GM21390 (cell line): ENCODE results near the gene LARGE1.

Source experiments
- ATAC-seq: cut with Tn5 transposase; IDR thresholded peaks from one replicate; pipeline ENCODE4 v1.9.1; 2021; ENCODE audit not compliant: unreplicated experiment

Gene LARGE1

GRCh38 chr22:33332538-33332937 is 587.7 kb downstream of the LARGE1 start:
- ATAC-seq: no peak

GRCh38 chr22:33331017-33331416 is 589.3 kb downstream of the LARGE1 start:
- ATAC-seq: no peak

- ATAC-seq: no peak
These were observed 589.7 kb downstream of the LARGE1 start for GRCh38 chr22:33330534-33330933.

GRCh38 chr22:33329398-33329797 is 590.9 kb downstream of the LARGE1 start:
- ATAC-seq: no peak

GRCh38 chr22:33328789-33329296 is 591.4 kb downstream of the LARGE1 start:
- no peak for ATAC-seq

GRCh38 chr22:33327348-33327860 is 592.9 kb downstream of the LARGE1 start:
- ATAC-seq: no peak

- ATAC-seq: no peak
These were observed 593.6 kb downstream of the LARGE1 start for GRCh38 chr22:33326540-33327295.

- ATAC-seq: peak; percentile 56
These were observed 594.9 kb downstream of the LARGE1 start for GRCh38 chr22:33325232-33326004.

GRCh38 chr22:33324228-33324627 is 596.0 kb downstream of the LARGE1 start:
- ATAC-seq: no peak

- no peak for ATAC-seq
These were observed 598.8 kb downstream of the LARGE1 start for GRCh38 chr22:33321466-33321865.

GRCh38 chr22:33315954-33316353 is 604.3 kb downstream of the LARGE1 start:
- ATAC-seq: no peak

- ATAC-seq: no peak
These were observed 605.2 kb downstream of the LARGE1 start for GRCh38 chr22:33315117-33315516.

- no peak for ATAC-seq
These were observed 606.0 kb downstream of the LARGE1 start for GRCh38 chr22:33314316-33314715.

GRCh38 chr22:33303099-33303498 is 617.2 kb downstream of the LARGE1 start:
- no peak for ATAC-seq

GRCh38 chr22:33302549-33302948 is 617.7 kb downstream of the LARGE1 start:
- no peak for ATAC-seq

GRCh38 chr22:33302049-33302545 is 618.2 kb downstream of the LARGE1 start:
- no peak for ATAC-seq

- ATAC-seq: no peak
These were observed 620.1 kb downstream of the LARGE1 start for GRCh38 chr22:33300165-33300564.

- peak; percentile 85 for ATAC-seq
These were observed 620.9 kb downstream of the LARGE1 start for GRCh38 chr22:33299245-33299956.

- no peak for ATAC-seq
These were observed 623.3 kb downstream of the LARGE1 start for GRCh38 chr22:33296941-33297340.

GRCh38 chr22:33288078-33288477 is 632.2 kb downstream of the LARGE1 start:
- no peak for ATAC-seq

- ATAC-seq: no peak
These were observed 645.2 kb downstream of the LARGE1 start for GRCh38 chr22:33275073-33275443.
